CD4-positive, alpha-beta T cell treated with Interleukin-21 for 1 hour (primary cell): ENCODE data around the gene EXOSC10.
"Not testable (repeated sequence)": the region's sequence is repeated elsewhere in the genome, so short reads cannot be mapped to it uniquely, and the experiment has no call there.

Experiments
- DNase-seq: peaks from one replicate; pipeline ENCODE4 v3.0.0-alpha.2; 2020

Gene EXOSC10

DNA sequence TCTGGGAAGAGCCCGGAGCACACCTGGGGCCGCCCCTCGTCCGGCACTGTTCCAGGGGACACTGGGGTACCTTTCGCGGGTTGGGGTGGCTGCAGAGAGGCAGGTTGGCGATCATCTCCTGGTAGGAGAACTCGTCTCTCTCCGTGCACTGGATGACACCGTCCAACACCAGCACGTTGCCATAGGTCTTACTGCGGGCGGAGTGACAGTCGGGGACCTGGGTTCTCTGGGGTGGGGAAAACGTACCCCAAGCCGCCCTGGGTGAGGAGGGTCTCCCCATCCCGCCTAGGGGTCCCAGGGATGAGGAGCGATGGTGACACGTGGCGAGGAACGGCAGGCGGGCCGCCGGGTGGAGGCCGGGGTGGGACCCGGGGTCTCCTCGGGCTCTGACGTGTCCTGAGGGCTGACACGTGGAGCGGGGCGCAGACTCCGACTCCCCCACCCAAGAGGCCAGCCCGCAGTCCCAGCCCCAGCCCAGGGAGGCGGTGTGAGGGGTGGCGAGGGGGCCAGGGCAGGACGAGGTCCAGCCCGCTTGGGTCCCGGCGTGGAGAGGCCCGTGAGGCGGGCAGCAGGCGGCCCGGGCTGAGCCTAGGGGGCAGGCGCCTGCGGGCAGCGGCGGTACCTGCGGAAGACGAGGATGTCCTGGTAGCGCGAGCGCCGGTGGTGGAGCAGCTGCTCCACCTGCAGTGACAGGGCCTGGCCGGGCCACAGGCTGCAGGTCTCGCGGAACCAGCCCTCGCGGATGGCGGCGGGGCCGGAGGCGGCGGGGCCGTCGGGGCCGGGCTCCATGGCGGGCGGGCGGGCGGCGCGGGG is 40.3 kb downstream of the EXOSC10 start:
- no peak for DNase-seq

DNA sequence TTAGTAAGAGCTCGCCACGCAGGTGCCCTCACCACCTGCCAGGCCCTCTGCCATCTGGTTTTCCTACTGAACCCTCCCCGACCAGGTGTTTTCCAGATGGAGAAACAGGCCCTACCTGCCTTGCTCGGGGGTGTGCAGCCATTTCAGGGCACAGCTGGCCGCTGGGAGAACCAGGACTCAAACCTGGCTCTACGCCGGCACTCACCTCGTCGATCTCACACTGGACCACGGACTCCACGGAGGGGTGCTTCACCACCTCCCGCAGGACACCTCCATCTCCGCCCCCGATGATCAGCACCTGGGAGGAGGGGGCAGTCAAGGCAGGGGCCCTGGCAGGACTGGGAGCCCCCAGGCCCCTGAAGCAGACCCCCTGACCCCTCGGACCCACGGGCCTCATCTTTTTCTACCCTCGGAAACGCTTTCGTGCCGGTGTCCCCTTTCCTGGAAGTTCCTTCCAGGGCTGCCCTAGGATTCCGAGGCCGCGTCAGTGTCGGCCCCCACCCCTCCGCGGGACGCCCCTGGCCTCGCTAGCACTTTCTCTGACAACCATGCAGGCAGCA is 41.0 kb downstream of the EXOSC10 start:
- no peak for DNase-seq

GRCh38 chr1:11058026-11058425 is 41.6 kb downstream of the EXOSC10 start:
- no peak for DNase-seq

DNA sequence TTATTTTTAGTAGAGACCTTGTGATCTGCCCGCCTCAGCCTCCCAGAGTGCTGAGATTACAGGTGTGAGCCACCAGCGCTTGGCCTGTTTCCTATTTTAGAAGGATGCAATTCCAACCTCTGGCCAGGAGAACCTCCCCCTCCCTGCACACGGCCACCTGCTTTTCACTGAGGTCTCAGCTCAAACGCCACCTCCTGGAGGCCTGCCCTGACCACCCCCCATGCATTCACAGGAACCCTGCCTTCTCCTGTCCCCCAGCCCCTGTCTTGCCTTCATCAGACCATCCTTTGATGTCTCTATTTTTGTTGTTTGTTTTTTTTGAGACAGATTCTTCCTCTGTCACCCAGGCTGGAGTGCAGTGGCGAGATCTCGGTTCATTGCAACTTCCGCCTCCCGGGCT is 42.2 kb downstream of the EXOSC10 start:
- no peak for DNase-seq

DNA sequence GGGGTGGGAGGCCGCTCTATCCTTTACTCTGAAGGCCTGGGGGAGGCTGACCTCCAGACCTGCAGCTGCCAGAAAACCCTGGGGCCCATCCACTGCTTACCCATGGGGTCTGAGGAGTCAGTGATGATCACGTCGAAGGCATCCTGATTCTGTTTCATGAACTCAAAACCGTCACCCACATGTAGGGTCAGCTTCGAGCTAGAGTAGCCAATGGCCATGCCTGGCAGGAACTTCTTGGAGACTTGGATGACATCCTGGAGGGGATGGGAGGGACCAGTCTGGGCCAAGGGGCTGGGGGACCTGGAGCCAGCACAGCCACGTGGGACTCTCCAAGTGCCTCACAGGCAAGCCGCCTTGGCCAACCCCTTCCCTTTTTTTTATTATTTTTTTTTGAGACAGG is 43.2 kb downstream of the EXOSC10 start:
- DNase-seq = no peak

DNA sequence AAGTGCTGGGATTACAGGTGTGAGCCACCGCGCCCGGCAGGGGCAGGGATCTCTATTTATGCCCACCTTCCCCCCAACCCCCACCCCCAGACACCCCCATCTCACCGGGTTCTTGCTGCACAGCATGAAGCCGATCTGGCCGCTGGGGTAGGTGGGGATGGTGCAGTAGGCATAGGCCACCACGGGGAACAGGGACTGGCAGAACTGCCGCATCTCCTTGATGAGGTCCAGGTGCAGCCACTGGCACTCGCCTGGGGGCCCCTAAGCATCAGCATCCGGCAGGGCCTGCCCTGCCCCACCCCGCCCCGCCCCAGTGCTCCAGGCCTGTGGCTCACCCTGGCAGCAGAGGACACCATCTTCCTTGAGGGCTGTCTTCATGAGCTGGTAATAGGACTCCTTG is 44.0 kb downstream of the EXOSC10 start:
- no peak for DNase-seq

- DNase-seq = no peak
These were observed 45.0 kb downstream of the EXOSC10 start for GRCh38 chr1:11054666-11055065.

DNA sequence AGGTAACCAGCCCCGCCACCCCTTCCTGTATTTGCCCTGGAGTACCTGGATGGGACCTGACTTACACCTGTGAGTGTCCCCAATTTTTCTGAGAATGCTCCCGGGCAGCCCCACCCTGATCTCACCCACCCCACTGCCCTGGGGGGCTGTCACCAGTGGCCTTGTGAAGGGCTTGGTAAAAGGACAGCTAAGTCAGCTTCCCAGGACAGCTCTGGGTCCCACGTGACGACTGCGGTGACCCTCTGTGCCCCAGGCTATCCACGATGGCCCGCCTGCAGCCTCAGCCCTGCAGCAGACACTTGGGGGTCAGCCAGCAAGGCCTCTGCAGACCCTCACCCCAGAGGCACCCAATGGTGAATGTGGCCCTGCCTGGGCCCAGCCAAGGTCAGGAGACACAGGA is 45.5 kb downstream of the EXOSC10 start:
- no peak for DNase-seq

DNA sequence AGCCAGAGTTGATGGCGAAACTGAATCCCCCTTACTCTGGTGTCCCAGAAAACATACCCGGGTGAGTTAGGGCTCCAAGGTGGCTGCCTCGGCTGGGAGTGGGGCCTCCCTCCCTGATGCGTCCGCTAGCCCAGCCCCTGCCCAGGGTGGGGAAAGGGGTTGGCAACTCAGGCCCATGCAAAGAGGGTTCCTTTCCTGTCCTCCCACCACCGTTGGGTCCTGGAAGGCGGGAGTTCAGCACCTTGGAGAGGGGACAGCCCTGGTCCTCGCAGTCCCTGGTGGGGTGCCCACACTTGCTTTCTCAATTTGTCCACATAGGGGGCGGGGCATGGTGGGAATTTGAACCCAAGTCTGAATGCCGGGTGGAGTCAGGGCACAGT is 45.9 kb downstream of the EXOSC10 start:
- DNase-seq = no peak

DNA sequence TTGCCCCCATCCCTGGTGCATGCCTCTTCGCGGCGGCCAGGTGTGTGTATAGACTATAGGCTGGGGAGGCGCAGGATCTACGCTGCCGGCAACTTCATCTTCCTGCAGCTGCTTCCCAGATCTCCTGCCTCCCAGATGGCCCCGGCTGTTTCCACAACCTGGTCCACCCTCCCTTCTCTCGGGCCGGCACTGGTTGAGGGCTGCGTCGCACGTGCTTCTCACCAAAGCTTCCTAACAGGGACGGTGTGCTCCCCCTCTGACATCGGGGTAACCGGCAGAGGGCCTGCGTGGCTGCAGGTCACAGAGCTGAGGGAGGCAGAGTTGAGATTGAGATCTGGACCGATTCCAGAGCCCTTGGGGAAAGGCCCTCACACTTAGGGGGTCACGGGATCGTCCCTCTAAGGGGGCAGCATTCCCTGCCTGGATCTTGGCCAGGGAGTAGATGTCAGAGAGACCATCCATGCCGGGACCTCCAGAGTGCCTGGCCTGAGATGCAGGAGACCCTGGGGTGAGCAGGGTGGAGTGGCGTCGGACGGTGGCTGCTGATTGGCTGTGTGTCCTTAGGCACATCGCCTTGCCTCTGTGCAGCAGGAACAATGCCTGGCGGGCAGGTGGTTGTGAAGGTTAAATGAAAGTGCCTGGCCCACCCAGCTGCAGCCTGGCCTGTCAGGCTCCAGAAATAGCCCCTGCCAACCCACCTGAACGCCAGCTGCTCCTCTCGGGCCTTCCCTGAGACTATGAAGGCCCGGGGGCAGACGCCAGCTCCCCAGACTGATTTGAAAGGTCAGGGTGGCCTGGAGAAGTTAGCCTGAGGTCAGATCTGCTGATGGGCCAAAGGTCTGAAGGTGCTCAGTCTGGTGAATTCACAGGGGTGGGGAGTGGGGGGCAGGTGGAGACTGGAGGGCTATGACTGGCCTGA is 46.6 kb downstream of the EXOSC10 start:
- DNase-seq = no peak

DNA sequence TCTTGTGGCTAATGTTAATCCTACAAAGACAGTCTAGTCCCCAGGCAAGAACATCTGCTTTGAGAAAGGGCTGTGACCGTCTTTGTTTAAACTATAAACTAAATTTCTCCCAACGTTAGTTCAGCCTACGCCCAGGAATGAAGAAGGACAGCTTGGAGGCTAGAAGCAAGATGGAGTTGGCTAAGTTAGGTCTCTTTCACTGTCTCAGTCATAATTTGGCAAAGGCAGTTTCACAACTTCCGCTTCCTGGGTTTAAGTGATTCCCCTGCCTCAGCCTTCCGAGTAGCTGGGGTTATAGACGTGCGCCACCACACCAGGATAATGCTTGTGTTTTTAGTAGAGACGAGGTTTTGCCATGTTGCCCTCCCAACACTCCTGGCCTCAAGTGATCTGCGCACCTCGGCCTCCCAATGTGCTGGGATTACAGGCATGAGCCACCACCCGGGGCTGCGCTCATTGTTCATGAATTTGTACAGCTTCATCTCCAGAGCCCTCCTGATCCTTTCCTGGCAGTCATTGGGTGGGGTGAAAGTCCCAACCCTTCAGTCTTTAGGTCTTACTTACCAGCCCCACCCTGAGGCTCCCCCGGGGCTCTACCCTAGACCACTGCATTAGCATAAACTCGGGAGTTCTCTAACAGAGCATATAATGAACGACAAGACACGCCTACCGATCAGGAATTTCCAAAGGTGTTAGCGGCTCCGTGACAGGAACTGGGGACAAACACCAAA is 47.7 kb downstream of the EXOSC10 start:
- no peak for DNase-seq

- not testable (repeated sequence) for DNase-seq
These were observed 48.5 kb downstream of the EXOSC10 start for GRCh38 chr1:11051121-11051520.

DNA sequence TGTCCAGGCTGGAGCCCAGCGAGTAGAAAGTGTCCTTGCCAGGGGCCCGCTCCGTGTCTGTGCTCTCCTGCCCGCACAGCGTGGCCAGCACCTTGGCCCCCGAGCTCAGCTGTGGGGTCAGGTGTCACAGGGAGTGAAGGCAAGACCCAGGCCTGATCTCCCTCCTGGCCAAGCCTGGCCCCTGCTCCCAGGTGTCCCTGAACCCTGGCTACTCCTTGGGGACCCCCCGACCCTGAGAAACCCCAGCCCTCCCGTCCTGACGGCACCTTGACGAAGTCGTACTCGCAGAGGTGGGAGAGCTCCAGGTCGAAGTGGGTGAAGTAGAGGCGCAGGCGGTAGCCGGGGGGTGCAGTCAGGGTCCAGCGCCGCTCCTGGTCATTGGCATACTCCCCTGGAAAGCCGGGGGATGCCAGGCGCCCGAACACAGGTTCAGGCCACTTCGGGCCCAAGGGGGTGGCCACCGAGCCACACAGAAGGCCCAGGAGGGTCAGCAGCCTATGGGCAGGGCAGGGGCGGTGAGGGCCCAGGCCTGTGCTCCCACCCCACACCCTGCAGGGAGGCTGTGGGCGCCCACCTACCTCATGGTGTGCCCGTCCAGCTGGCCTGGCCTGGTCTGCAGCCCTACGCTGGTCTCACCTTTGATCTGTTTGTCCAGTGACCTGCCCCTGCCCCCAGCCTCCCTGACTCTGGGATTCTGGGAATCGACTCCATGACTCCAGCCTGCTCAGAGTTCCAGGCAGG is 52.9 kb downstream of the EXOSC10 start, which contains the start of gene MASP2:
MASP2 (minus strand) TSS at position 615 of the 741 bp plus-strand sequence; CDS start at position 583, 32 bp downstream.
- no peak for DNase-seq

- DNase-seq = no peak
These were observed 53.5 kb downstream of the EXOSC10 start for GRCh38 chr1:11046270-11046566.

- DNase-seq = no peak
These were observed 54.0 kb downstream of the EXOSC10 start for GRCh38 chr1:11045428-11046269.

GRCh38 chr1:11044849-11045427 is 54.7 kb downstream of the EXOSC10 start:
- DNase-seq = no peak

GRCh38 chr1:11044086-11044848 is 55.4 kb downstream of the EXOSC10 start:
- no peak for DNase-seq

DNA sequence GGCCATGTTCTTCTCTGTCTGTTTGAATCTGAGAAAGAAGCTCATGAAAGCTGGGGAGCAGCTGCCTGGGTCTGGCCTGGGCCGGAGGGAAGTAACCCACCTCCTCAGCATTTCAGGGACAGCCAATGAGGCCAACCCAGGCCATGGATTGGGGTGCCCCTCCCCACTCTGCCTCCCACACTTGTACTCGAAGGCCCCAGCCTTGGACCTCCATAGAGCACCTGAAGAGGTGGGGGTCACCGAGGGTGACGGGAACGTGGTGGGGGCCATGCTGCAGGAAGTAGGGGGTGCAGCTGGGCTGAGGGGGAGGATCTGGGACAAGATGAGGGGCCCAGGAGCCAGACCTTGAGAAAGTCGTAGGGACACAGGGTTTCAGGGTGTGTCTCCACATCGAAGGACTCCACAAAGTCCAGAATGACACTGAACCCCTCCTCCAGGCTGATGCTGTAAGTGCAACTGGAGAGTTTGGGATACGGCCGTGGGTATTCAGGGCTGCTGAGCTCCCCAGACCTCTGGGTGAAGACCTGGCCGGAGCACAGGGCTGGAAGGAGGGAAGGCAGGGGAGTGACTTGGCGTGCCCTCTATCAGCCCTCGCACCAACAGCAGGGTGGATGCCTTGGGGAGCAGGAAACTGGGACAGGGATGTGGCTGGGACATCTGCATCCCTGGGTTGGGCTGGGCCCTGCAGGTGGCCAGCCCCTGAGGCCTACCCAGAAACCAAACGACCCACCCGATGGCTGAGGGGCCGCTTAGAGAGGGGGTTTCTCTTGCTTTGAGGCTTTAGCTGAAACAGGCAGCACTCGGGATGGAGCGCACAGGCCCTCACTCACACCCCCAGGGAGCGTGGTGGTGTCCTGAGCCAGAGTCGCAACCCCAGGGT is 56.4 kb downstream of the EXOSC10 start:
- no peak for DNase-seq

DNA sequence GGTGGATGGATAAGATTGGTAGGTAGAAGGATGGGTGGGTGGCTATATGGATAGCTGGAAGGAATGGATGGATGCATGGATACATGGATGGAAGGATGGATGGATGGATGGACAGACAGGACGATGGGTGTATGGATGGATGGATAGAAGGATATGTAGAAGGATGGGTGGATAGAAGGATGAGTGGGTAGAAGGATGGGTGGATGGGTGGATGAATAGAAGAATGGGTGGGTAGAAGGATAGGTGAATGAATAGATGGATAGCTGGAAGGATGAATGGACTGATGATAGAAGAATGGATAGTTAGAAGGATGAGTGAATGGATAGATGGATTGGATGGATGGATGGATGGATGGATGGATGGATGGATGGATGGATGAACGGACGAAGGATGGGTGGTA is 57.6 kb downstream of the EXOSC10 start:
- DNase-seq = no peak
